GM23248 (cell line): ENCODE data around the gene KIF16B. TPM values are rescaled to one million over a fixed set of nuclear protein-coding genes. Genes with fewer than 3 reads are reported as not detected.

ENCODE experiments used
- DNase-seq: peaks from one replicate; pipeline ENCODE4 v3.0.0-alpha.2; 2015
- H2AFZ ChIP-seq: fragments of 200-600 bp; sonication (generic); 2 replicates; pipeline ENCODE4 v1.6.1; 2016; ENCODE audit warnings: antibody characterized with exemption
- H3F3A ChIP-seq: fragments of 200-600 bp; sonication (generic); 2 replicates; pipeline ENCODE4 v1.6.1; 2016; ENCODE audit warnings: mild to moderate bottlenecking, antibody characterized with exemption, mixed run types; ENCODE audit not compliant: insufficient read depth
- H3K27ac ChIP-seq: fragments of 200-600 bp; sonication (generic); 2 replicates; pipeline ENCODE4 v1.5.1; 2016; ENCODE audit warnings: mild to moderate bottlenecking
- H3K27me3 ChIP-seq: fragments of 200-600 bp; sonication (generic); replicated peaks from 2 replicates; pipeline ENCODE4 v1.6.1; 2016; ENCODE audit warnings: mild to moderate bottlenecking; ENCODE audit not compliant: insufficient read depth
- H3K36me3 ChIP-seq: fragments of 200-600 bp; sonication (generic); 2 replicates; pipeline ENCODE4 v1.6.1; 2016; ENCODE audit warnings: low read depth, mild to moderate bottlenecking
- H3K4me1 ChIP-seq: fragments of 200-600 bp; sonication (generic); 2 replicates; pipeline ENCODE4 v1.6.1; 2016; ENCODE audit warnings: mild to moderate bottlenecking; ENCODE audit not compliant: insufficient read depth
- H3K4me2 ChIP-seq: fragments of 200-600 bp; sonication (generic); one replicate; pipeline ENCODE4 v1.6.1; 2016; ENCODE audit warnings: mild to moderate bottlenecking; ENCODE audit not compliant: unreplicated experiment
- H3K4me3 ChIP-seq: fragments of 200-600 bp; sonication (generic); 2 replicates; pipeline ENCODE4 v1.5.1; 2016; ENCODE audit warnings: mild to moderate bottlenecking
- H3K79me2 ChIP-seq: fragments of 200-600 bp; sonication (generic); 2 replicates; pipeline ENCODE4 v1.6.1; 2016; ENCODE audit warnings: mild to moderate bottlenecking; ENCODE audit not compliant: insufficient read depth
- H3K9ac ChIP-seq: fragments of 200-600 bp; sonication (generic); 2 replicates; pipeline ENCODE4 v1.6.1; 2016; ENCODE audit warnings: mild to moderate bottlenecking
- H3K9me2 ChIP-seq: fragments of 200-600 bp; sonication (generic); 2 replicates; pipeline ENCODE4 v1.6.1; 2016; ENCODE audit warnings: mixed run types, mild to moderate bottlenecking, moderate library complexity; ENCODE audit not compliant: insufficient read depth
- H3K9me3 ChIP-seq: fragments of 200-600 bp; sonication (generic); one replicate; pipeline ENCODE4 v1.6.1; 2017; ENCODE audit warnings: low read depth
- H4K20me1 ChIP-seq: fragments of 200-600 bp; sonication (generic); 2 replicates; pipeline ENCODE4 v1.6.0; 2016; ENCODE audit not compliant: insufficient read depth
- EZH2 ChIP-seq: fragments of 200-600 bp; sonication (generic); IDR thresholded peaks from 2 replicates; pipeline ENCODE4 v1.6.1; 2018; ENCODE audit warnings: antibody characterized with exemption, mild to moderate bottlenecking; ENCODE audit not compliant: insufficient read depth, poor library complexity, severe bottlenecking
- EZH2phosphoT487 ChIP-seq: fragments of 200-600 bp; sonication (generic); IDR thresholded peaks from 2 replicates; pipeline ENCODE4 v1.6.1; 2018; ENCODE audit warnings: antibody characterized with exemption, moderate library complexity, mild to moderate bottlenecking, low read depth; ENCODE audit not compliant: insufficient read depth
- WGBS, 2 experiments: methylation state at CpG; one replicate each; pipeline ENCODE4 v1.1.6; 2015 to 2017; ENCODE audit warnings: low lambda C conversion rate in 2 of 2, low coverage in 1 of 2; ENCODE audit errors: missing lambda C conversion rate in 2 of 2; 5-methylcytosine and 5-hydroxymethylcytosine counted together
- in situ Hi-C: fragments of 300-500 bp; cut with MboI; formaldehyde crosslinking; loops from 2 replicates; pipeline ENCODE4 v1.15.0; 2020
- polyA plus RNA-seq: library from polyadenylated mRNA; unstranded; fragments of >200 nt; fragmentation: Nextera tagmentation; extraction: Ambion mirVana; gene quantifications from 2 replicates; pipeline ENCODE4 v1.2.1, GENCODE V29; 2016
- total RNA-seq: library from RNA; depleted of rRNA; stranded (reverse); fragments of >200 nt; shearing (Covaris generic); gene quantifications from 2 replicates; pipeline ENCODE4 v1.2.3, GENCODE V29; 2014

KIF16B gene
- total and polyA plus RNA-seq, 2 experiments from 2014 or later: 1.7 to 2.6 TPM

DNA sequence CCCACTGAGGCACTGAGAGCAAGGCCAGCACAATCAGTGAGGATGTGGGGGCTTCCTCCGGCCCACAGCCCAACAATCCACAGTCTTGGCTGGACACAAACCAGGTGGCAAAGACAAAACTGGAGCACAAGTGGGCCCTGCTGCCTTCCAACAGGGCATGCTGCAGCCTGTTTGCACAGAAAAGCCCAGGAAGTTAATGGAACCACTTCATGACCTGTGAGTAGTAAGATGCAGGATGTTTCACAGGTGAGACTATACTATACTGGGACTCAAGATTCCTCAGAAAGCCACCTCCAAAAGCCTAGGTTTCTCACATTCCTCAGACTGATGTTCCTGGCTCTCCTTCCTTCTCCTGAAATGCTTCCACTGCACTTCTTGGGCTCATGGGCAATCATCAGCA is 235.5 kb downstream of the KIF16B start:
- no peaks in the 10 kb centered on the region for H3K4me1 ChIP-seq
- no peaks in the 10 kb centered on the region for H3K27me3 ChIP-seq
- no peaks in the 10 kb centered on the region for H3K9me3 ChIP-seq
- no peaks in the 10 kb centered on the region for H4K20me1 ChIP-seq
- no peak for DNase-seq
- in situ Hi-C loops: no loop called here
- WGBS, 2 experiments: 55 to 78% methylated on average over 1 of the region's 1 CpG
- no peaks in the 10 kb centered on the region for H3F3A ChIP-seq
- no peak for TF ChIP-seq EZH2
- no peaks in the 10 kb centered on the region for H3K9me2 ChIP-seq
- H2AFZ ChIP-seq: no peak overlapping the region
- H3K79me2 ChIP-seq: no peaks in the 10 kb centered on the region
- H3K27ac ChIP-seq: no peak overlapping the region
- no peaks in the 10 kb centered on the region for H3K36me3 ChIP-seq
- H3K4me2 ChIP-seq: no peak overlapping the region
- no peak overlapping the region for H3K4me3 ChIP-seq
- no peak overlapping the region for H3K9ac ChIP-seq

DNA sequence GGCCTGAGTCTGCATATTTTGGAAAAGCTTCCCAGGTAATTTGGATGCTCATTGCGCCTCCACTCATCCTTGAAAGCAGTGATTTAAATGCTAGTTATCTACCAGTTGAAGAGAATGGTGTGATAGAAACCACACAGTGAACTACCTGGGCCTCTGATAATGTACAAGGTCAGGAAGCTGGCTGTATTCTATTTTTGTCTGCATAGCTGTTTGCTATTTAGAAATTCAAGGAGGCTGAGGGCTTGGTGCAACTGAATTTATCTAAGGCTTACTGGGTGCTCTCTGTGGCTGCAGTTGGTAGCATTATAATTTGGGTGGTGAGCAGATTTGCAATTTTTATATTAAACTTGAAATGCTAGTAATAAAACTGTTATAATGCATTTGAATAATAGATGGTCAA is 245.6 kb downstream of the KIF16B start:
- DNase-seq: no peak
- Histone ChIP-seq H2AFZ (no peak overlapping the region), H3K9ac (no peak overlapping the region)

DNA sequence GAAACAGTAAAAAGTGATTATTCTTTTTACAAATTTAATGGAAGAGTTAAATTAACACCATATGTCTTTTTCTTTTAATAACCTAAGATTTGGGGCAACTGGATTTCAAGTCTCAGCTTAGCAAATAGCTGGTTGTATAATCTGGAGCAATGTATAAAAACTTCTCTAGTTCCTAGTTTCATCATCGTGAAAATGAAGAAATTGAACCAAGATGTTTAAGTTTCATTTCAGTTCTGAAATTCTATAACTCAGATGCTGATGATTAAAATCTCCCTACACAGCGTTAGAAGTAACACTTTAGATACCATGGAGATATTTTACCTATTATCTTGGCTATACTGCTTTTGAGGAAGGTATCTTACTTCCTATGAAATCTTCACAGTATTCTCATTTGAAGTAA is 252.0 kb downstream of the KIF16B start:
- no peak for DNase-seq
- no peak overlapping the region for H3K4me3 ChIP-seq
- H2AFZ ChIP-seq: no peak overlapping the region
- no peaks in the 10 kb centered on the region for H3K4me1 ChIP-seq
- no peaks in the 10 kb centered on the region for H3F3A ChIP-seq
- no peaks in the 10 kb centered on the region for H3K79me2 ChIP-seq
- H3K9me3 ChIP-seq: no peaks in the 10 kb centered on the region
- no peaks in the 10 kb centered on the region for H3K27me3 ChIP-seq
- no peaks in the 10 kb centered on the region for H4K20me1 ChIP-seq
- no peaks in the 10 kb centered on the region for H3K36me3 ChIP-seq
- no peak overlapping the region for H3K27ac ChIP-seq
- in situ Hi-C loops: no loop called here
- H3K9ac ChIP-seq: no peak overlapping the region
- 6 to 11% methylated on average over 2 of the region's 2 CpGs for WGBS, 2 experiments
- H3K9me2 ChIP-seq: no peaks in the 10 kb centered on the region
- TF ChIP-seq EZH2phosphoT487: no peak
- no peak for TF ChIP-seq EZH2
- H3K4me2 ChIP-seq: no peak overlapping the region

More for the DNA sequence above, 245.6 kb downstream of the KIF16B start:
- no peaks in the 10 kb centered on the region for H3K9me2 ChIP-seq
- WGBS, 2 experiments: 72 to 81% methylated on average over 1 of the region's 1 CpG
- no peaks in the 10 kb centered on the region for H3K36me3 ChIP-seq
- H3F3A ChIP-seq: no peaks in the 10 kb centered on the region
- in situ Hi-C loops: no loop called here
- no peaks in the 10 kb centered on the region for H3K79me2 ChIP-seq
- H3K4me2 ChIP-seq: no peak overlapping the region
- TF ChIP-seq EZH2phosphoT487 (no peak), EZH2 (no peak)
- no peaks in the 10 kb centered on the region for H3K9me3 ChIP-seq
- H3K27me3 ChIP-seq: no peaks in the 10 kb centered on the region
- H3K27ac ChIP-seq: no peak overlapping the region
- H4K20me1 ChIP-seq: no peaks in the 10 kb centered on the region
- H3K4me3 ChIP-seq: no peak overlapping the region
- H3K4me1 ChIP-seq: no peaks in the 10 kb centered on the region

DNA sequence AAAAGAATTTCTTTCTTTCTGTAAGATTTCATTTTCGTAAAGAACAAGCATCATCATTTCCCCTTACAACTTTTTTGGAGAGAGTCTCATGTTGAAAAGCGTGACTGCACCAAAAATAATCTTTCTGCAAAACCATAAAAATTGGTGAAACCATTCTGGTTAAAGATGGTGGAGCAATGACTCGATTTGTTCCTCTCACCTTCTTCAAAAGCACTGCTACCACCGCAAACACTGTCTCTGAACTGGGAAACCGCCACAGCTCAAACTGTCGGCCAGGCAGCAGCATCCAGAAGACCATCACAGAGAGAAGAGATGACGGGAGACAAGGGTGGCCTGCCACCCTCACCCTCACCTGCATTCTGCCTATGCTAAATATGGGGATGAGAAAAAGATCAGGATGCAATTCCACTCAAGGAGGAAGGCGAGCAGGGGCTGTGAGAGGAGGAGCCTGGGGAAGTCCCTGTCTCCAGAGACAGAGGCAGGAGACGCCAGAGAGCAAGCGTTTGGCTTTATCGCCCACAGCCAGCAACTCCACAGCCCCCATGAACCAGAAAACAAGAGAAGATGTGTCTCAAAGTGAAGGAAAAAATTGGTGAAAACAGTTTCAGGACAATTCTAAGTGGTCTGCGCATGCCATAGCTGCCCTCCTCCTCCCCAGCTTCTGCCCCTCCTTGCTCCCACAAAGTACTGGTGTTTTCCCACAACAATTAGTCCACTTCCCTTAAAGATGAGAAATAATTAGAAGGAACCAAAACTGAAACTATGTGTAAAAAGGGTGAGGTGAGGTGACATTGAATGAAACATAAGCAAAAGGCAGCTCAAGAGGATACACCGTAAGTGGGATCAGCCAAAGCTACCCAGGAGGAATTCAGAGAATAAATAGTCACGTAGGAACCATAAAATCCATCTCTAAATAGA is 255.5 kb downstream of the KIF16B start:
- 81 to 84% methylated on average over 14 of the region's 14 CpGs for WGBS, 2 experiments
- Histone ChIP-seq H3K4me2 (no peak overlapping the region), H3K79me2 (no peaks in the 10 kb centered on the region)

More for the DNA sequence above, 255.5 kb downstream of the KIF16B start:
- in situ Hi-C loops: no loop called here
- no peak overlapping the region for H2AFZ ChIP-seq
- no peak overlapping the region for H3K4me3 ChIP-seq
- no peaks in the 10 kb centered on the region for H3F3A ChIP-seq
- TF ChIP-seq EZH2phosphoT487 (no peak), EZH2 (no peak)
- H4K20me1 ChIP-seq: no peaks in the 10 kb centered on the region
- no peak overlapping the region for H3K9ac ChIP-seq
- H3K9me3 ChIP-seq: no peaks in the 10 kb centered on the region
- no peaks in the 10 kb centered on the region for H3K4me1 ChIP-seq
- H3K27me3 ChIP-seq: no peaks in the 10 kb centered on the region
- no peaks in the 10 kb centered on the region for H3K9me2 ChIP-seq
- no peak overlapping the region for H3K27ac ChIP-seq
- no peaks in the 10 kb centered on the region for H3K36me3 ChIP-seq
- DNase-seq: no peak
